Activated CD8-positive, alpha-beta T cell treated with anti-CD3 and anti-CD28 coated beads for 36 hours (primary cell): ENCODE data around the gene CASP3. TPM values are rescaled to one million over a fixed set of nuclear protein-coding genes. Genes with fewer than 3 reads are reported as not detected.

Source experiments
- ATAC-seq: fragments of 200-7000 bp; cut with Tn5 transposase; one replicate; pipeline ENCODE4 v1.10.0; 2021; ENCODE audit warnings: mild to moderate bottlenecking, moderate library complexity
- CTCF ChIA-PET: fragments of 350-600 bp; sonication (Branson Sonifier 250); formaldehyde crosslinking; loops from one replicate; lab custom pipeline; 2021; ENCODE audit warnings: antibody characterized with exemption; lab: Charles Lee
- POLR2A ChIA-PET: fragments of 350-600 bp; sonication (Branson Sonifier 250); formaldehyde crosslinking; loops from one replicate; lab custom pipeline; 2021; ENCODE audit warnings: antibody characterized with exemption; lab: Charles Lee
- DNase-seq: peaks from one replicate; pipeline ENCODE4 v3.0.0-alpha.2; 2020
- H3K27ac Mint-ChIP-seq: one replicate; pipeline ENCODE4 v1.8.0; 2021; ENCODE audit warnings: mild to moderate bottlenecking, mixed read lengths
- H3K27me3 Mint-ChIP-seq: one replicate; pipeline ENCODE4 v1.8.0; 2021; ENCODE audit warnings: mixed read lengths
- H3K36me3 Mint-ChIP-seq: one replicate; pipeline ENCODE4 v1.8.0; 2021; ENCODE audit warnings: low read depth, mixed read lengths
- H3K4me1 Mint-ChIP-seq: one replicate; pipeline ENCODE4 v1.8.0; 2021; ENCODE audit warnings: low read depth, mixed read lengths
- H3K4me3 Mint-ChIP-seq: one replicate; pipeline ENCODE4 v1.8.0; 2021; ENCODE audit warnings: mild to moderate bottlenecking, moderate library complexity, mixed read lengths
- H3K9me3 Mint-ChIP-seq: one replicate; pipeline ENCODE4 v1.8.0; 2021; ENCODE audit warnings: mixed read lengths
- CTCF ChIP-seq: fragments of 200-600 bp; IDR thresholded peaks from one replicate; pipeline ENCODE4 v1.8.0; 2022; ENCODE audit warnings: antibody characterized with exemption, mild to moderate bottlenecking
- intact Hi-C: fragments of 100-400 bp; cut with micrococcal nuclease; formaldehyde crosslinking; loops from one replicate; pipeline ENCODE4 v1.10.0; 2022
- total RNA-seq, 2 experiments: library from RNA; stranded (reverse); gene quantifications; one replicate each; pipeline ENCODE4 v1.2.3, GENCODE V29; 2021

The CASP3 gene
- total RNA-seq, 2 experiments from 2014 or later: 96.9 to 100 TPM

DNA sequence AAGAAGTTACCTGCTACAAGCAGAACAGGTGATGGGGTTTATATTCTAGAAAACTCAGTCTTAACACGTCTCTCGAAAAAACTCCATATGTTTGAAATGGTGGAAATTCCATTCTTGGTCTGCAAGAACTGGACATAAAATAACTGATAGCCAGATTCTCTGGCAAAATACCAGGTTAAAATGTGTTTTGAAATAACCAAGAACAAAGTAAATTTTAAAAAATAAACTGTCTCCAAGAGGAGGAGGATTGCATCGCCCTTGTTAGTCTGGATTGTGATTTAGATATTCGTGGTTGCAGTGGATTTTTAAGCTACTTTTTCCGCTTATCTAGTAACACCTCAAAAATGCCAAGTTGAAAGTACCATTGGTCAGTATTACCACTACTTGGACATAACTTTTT, 43.8 kb upstream of the CASP3 start:
- Mint-ChIP-seq H3K9me3 (no peaks in the 10 kb centered on the region), H3K27me3 (no peaks in the 10 kb centered on the region), H3K4me1 (peaks cover 6% of the 10 kb centered on the region), H3K27ac (no peak overlapping the region), H3K4me3 (no peak overlapping the region), H3K36me3 (peaks cover 41% of the 10 kb centered on the region)
- no peak for DNase-seq
- intact Hi-C loops: no loop called here
- no peak for ATAC-seq
- ChIA-PET CTCF (no interaction called here), POLR2A (no interaction called here)
- TF ChIP-seq CTCF: no peak

GRCh38 chr4:184689681-184690080, 40.4 kb upstream of the CASP3 start:
- ATAC-seq (no peak), DNase-seq (no peak)
- POLR2A ChIA-PET: interaction anchor here (1.4 kb wide), 1 partner anchor 43 kb away, joined by 3 read pairs; no protein-coding TSS in a partner anchor
- intact Hi-C loops: no loop called here
- CTCF ChIA-PET: no interaction called here
- no peak overlapping the region for H3K4me3 Mint-ChIP-seq
- H3K4me1 Mint-ChIP-seq: peaks cover 6% of the 10 kb centered on the region
- H3K36me3 Mint-ChIP-seq: peaks cover 22% of the 10 kb centered on the region
- H3K9me3 Mint-ChIP-seq: no peaks in the 10 kb centered on the region
- no peak for TF ChIP-seq CTCF
- no peaks in the 10 kb centered on the region for H3K27me3 Mint-ChIP-seq
- H3K27ac Mint-ChIP-seq: no peak overlapping the region

DNA sequence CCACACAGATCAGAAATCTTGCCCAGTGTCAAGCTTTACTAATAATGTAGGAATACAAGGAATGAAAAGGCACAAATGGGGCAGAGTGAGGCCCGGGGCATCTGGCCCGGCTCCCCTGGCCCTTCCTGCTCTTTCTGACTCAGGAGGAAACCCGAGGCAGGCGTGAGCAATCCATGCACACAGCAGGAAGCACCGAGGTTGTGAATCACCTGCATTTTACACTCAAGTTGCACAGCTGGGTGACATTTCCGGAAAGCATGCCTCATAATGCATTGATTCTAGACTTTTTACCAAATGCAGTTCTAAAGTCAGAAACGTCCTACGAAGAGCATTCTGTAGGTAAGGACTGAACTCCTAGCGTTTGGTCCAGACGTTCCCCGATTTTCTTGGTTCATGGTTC, 39.2 kb upstream of the CASP3 start:
- Mint-ChIP-seq H3K4me1 (peaks cover 9% of the 10 kb centered on the region), H3K4me3 (no peak overlapping the region), H3K27ac (no peak overlapping the region), H3K27me3 (no peaks in the 10 kb centered on the region), H3K36me3 (peaks cover 18% of the 10 kb centered on the region), H3K9me3 (no peaks in the 10 kb centered on the region)
- DNase-seq (peak; percentile 54), ATAC-seq (peak; percentile 76)
- TF ChIP-seq CTCF: no peak
- intact Hi-C loops: no loop called here
- ChIA-PET POLR2A (interaction anchor here (1.4 kb wide), 1 partner anchor 45 kb away, joined by 3 read pairs; no protein-coding TSS in a partner anchor), CTCF (no interaction called here)

- ChIA-PET CTCF (no interaction called here), POLR2A (no interaction called here)
- Mint-ChIP-seq H3K27ac (no peak overlapping the region), H3K4me3 (no peak overlapping the region), H3K9me3 (no peaks in the 10 kb centered on the region), H3K36me3 (peaks cover 18% of the 10 kb centered on the region), H3K4me1 (peaks cover 9% of the 10 kb centered on the region), H3K27me3 (no peaks in the 10 kb centered on the region)
- ATAC-seq (no peak), DNase-seq (no peak)
- TF ChIP-seq CTCF: no peak
- intact Hi-C loops: no loop called here
Measured at GRCh38 chr4:184688005-184688404, 38.8 kb upstream of the CASP3 start.

GRCh38 chr4:184684491-184685189, 35.4 kb upstream of the CASP3 start:
- ATAC-seq: no peak
- Mint-ChIP-seq H3K4me3 (no peak overlapping the region), H3K27ac (no peak overlapping the region), H3K4me1 (peaks cover 9% of the 10 kb centered on the region), H3K36me3 (peaks cover 7% of the 10 kb centered on the region), H3K27me3 (no peaks in the 10 kb centered on the region), H3K9me3 (no peaks in the 10 kb centered on the region)
- CTCF ChIA-PET: interaction anchor here (0.8 to 1.2 kb wide), 2 partner anchors 35 to 321 kb away, joined by 3 read pairs; partner anchors contain the start of gene PRIMPOL
- no peak for DNase-seq
- intact Hi-C loops: no loop called here
- POLR2A ChIA-PET: no interaction called here
- TF ChIP-seq CTCF: no peak
